Measurements from ENCODE around the gene FXN.
"Not testable (repeated sequence)": the region's sequence is repeated elsewhere in the genome, so short reads cannot be mapped to it uniquely, and the experiment has no call there.

FXN gene

DNA sequence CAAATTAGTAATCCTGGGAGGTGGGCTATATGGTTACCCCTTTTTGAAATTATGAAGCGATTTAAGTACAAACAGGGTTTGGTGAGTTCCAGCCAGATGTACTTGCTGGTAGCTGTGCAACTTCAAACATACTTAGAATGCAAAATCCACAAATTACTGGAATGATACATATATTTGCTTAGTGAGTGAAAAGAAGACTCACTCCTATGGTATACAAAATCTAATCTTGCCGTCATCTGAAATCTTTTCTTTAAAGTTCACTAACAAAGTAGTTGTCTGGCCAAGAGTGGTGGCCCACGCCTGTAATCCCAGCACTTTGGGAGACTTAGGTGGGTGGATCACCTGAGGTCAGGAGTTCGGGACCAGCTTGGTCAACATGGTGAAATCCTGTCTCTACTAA lies 73.6 kb downstream of the FXN start:
- H3K36me3 ChIP-seq (ENCODE audit: control insufficient read depth, insufficient read depth, low read length), result no peaks in the 10 kb centered on the region
- no peaks in the 10 kb centered on the region for H3K4me1 ChIP-seq (ENCODE audit: control insufficient read depth, insufficient read depth, low read length, poor library complexity, severe bottlenecking)
- no peaks in the 10 kb centered on the region for H3K9me3 ChIP-seq (ENCODE audit: control insufficient read depth, low read length)
- no peak overlapping the region for H3K27ac ChIP-seq (ENCODE audit: insufficient read depth, low read length, poor library complexity, severe bottlenecking)
- no peak for DNase-seq
- H3K27me3 ChIP-seq (replicated peaks; ENCODE audit: control insufficient read depth, insufficient read depth, low read length, poor library complexity, severe bottlenecking), result no peaks in the 10 kb centered on the region
- H3K4me3 ChIP-seq (ENCODE audit: insufficient read depth, low read depth, low read length, poor library complexity, severe bottlenecking), result no peak overlapping the region

DNA sequence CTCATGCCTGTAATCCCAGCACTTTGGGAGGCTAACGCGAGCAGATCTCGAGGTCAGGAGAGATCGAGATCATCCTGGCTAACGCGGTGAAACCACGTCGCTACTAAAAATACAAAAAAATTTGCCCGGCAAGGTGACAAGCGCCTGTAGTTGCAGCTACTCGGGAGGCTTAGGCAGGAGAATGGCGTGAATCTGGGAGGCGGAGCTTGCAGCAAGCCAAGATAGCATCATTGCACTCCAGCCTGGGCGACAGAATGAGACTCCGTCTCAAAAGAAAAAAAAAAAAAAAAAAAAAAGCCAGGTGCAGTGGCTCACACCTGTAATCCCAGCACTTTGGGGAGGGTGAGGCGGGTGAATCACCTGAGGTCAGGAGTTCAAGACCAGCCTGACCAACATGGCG lies 77.1 kb downstream of the FXN start:
- not testable (repeated sequence) for DNase-seq; H3K4me1 ChIP-seq (ENCODE audit: control insufficient read depth, insufficient read depth, low read length, poor library complexity, severe bottlenecking); H3K9me3 ChIP-seq (ENCODE audit: control insufficient read depth, low read length); H3K4me3 ChIP-seq (ENCODE audit: insufficient read depth, low read depth, low read length, poor library complexity, severe bottlenecking); H3K27ac ChIP-seq (ENCODE audit: insufficient read depth, low read length, poor library complexity, severe bottlenecking); H3K27me3 ChIP-seq (replicated peaks; ENCODE audit: control insufficient read depth, insufficient read depth, low read length, poor library complexity, severe bottlenecking); H3K36me3 ChIP-seq (ENCODE audit: control insufficient read depth, insufficient read depth, low read length)

DNA sequence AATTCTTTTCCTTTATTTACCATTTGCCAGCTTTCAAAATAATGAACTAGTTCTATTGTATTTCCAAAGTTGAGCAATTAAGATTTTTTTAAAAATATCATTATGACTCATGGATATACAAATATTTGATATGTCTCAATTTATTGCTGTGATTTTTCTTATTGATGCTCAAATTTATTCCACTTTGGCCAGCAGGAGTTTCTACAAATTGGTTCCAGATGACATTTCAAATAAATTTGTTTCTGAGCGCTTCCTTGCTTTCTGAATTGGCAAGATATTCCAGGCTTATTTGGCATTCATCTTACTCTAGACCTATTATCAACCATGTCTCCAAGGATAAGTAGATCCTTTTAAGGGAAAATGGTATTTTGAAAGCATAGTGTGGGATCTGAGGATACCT lies 80.1 kb downstream of the FXN start:
- H3K9me3 ChIP-seq (ENCODE audit: control insufficient read depth, low read length), result no peaks in the 10 kb centered on the region
- no peak overlapping the region for H3K4me3 ChIP-seq (ENCODE audit: insufficient read depth, low read depth, low read length, poor library complexity, severe bottlenecking)
- no peaks in the 10 kb centered on the region for H3K36me3 ChIP-seq (ENCODE audit: control insufficient read depth, insufficient read depth, low read length)
- H3K27ac ChIP-seq (ENCODE audit: insufficient read depth, low read length, poor library complexity, severe bottlenecking), result no peak overlapping the region
- no peak for DNase-seq
- H3K27me3 ChIP-seq (replicated peaks; ENCODE audit: control insufficient read depth, insufficient read depth, low read length, poor library complexity, severe bottlenecking), result no peaks in the 10 kb centered on the region
- H3K4me1 ChIP-seq (ENCODE audit: control insufficient read depth, insufficient read depth, low read length, poor library complexity, severe bottlenecking), result peaks cover 2% of the 10 kb centered on the region

DNA sequence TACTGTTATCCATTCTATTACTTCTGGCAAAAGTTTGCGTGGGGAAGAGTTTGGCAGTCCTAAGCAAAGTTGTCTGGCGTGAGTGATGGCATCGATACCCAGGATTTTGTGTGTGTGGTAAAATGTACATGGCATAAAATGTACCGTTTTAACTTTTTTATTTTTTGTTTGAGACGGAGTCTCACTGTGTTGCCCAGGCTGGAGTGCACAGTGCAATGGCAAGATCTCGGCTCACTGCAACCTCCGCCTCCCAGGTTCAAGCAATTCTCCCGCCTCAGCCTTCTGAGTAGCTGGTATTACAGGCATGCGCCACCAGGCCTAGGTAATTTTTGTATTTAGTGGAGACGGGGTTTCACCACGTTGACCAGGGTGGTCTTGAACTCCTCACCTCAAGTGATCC lies 83.1 kb downstream of the FXN start:
- H3K27ac ChIP-seq (ENCODE audit: insufficient read depth, low read length, poor library complexity, severe bottlenecking), result no peak overlapping the region

DNA sequence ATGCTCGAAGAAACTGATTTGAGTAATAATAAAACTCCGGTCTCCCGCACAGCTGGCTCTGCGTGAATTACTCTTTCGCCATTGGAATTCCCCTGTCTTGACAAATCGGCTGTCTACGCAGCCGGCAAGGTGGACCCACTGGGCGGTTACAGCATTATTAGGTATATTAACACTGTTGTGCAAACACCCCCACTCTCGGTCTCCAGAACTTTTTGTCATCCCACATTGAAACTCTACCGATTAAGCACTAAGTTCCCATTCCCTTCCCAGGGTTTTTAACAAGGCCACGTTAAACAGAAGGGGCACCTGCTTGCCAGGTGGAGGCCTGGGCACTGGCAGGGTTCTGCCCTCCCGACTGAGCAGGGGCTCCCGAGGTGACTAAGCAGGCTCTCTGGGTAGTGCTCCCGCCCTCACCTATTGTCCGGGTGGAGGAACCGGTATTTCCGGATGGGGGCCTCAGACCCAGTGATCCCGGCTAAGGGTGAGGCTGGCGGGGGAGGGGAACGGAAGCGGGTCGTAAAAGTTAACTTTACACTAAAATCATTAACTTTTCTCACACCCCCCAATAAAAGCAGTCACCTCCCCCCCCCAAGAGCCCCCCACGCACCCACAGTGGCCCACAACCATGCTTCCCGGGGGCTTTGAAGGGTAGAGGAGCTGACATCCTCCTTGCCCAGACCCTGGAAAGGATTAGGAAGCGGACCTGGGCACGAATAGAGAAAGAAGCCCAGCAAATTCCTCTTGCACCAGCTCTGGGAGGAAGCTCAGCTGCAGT lies 85.0 kb downstream of the FXN start:
- no peaks in the 10 kb centered on the region for H3K9me3 ChIP-seq (ENCODE audit: control insufficient read depth, low read length)
- no peak overlapping the region for H3K27ac ChIP-seq (ENCODE audit: insufficient read depth, low read length, poor library complexity, severe bottlenecking)
- peak overlapping the region; percentile 92 for H3K4me3 ChIP-seq (ENCODE audit: insufficient read depth, low read depth, low read length, poor library complexity, severe bottlenecking)
- DNase-seq, result no peak
- no peaks in the 10 kb centered on the region for H3K36me3 ChIP-seq (ENCODE audit: control insufficient read depth, insufficient read depth, low read length)
- no peaks in the 10 kb centered on the region for H3K27me3 ChIP-seq (replicated peaks; ENCODE audit: control insufficient read depth, insufficient read depth, low read length, poor library complexity, severe bottlenecking)
- peaks cover 9% of the 10 kb centered on the region for H3K4me1 ChIP-seq (ENCODE audit: control insufficient read depth, insufficient read depth, low read length, poor library complexity, severe bottlenecking)

More for the DNA sequence above, 83.1 kb downstream of the FXN start:
- DNase-seq, result no peak
- Histone ChIP-seq H3K9me3 (ENCODE audit: control insufficient read depth, low read length) (no peaks in the 10 kb centered on the region), H3K4me1 (ENCODE audit: control insufficient read depth, insufficient read depth, low read length, poor library complexity, severe bottlenecking) (peaks cover 9% of the 10 kb centered on the region), H3K27me3 (replicated peaks; ENCODE audit: control insufficient read depth, insufficient read depth, low read length, poor library complexity, severe bottlenecking) (no peaks in the 10 kb centered on the region), H3K4me3 (ENCODE audit: insufficient read depth, low read depth, low read length, poor library complexity, severe bottlenecking) (no peak overlapping the region), H3K36me3 (ENCODE audit: control insufficient read depth, insufficient read depth, low read length) (no peaks in the 10 kb centered on the region)

DNA sequence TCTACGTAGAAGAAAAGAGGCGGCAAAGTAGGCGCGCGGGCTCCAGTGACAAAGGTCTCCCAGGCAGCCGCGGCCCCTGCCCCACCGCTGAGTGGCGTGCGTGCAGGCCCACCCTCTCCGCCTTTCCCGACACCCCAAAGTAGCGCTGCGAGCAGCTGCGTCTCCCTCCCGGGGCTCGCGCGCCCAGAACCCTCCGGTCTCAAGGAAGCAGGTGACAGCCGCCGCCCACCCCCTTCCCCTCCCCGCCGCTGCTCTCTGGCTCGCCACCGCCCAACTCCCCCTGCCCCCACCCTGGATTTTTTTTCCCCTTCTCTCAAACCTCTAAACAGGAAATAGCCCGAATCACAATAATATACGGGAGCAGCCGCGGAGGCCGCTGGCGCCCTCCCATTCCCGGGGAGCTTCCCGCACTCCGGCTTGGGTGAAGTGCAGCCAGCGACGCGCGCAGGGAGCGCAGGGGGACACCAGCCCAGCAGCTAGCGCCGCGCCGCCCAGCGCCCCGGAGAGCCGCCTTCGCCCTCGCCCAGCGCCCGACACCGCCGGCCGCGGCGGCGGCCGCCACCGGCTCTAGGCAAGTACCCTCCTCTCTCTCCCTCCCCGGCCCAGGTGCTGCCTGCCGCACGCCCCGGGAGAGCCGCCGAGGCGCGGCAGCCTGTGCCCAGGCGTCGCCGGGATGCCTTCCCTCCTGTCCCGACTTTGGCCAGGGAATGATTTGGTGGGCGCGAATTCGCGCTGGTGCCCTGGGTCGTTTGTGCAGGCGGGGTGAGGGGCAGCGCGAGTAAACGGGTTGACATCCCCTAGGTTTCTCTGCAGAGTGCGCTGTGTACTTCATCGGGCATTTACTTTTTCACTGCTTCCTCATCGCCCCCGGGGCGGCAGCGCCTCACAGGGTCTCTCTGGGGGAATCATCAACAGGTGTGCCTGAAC lies 85.9 kb downstream of the FXN start:
- Histone ChIP-seq H3K36me3 (ENCODE audit: control insufficient read depth, insufficient read depth, low read length) (no peaks in the 10 kb centered on the region), H3K4me1 (ENCODE audit: control insufficient read depth, insufficient read depth, low read length, poor library complexity, severe bottlenecking) (peaks cover 9% of the 10 kb centered on the region), H3K27ac (ENCODE audit: insufficient read depth, low read length, poor library complexity, severe bottlenecking) (no peak overlapping the region), H3K27me3 (replicated peaks; ENCODE audit: control insufficient read depth, insufficient read depth, low read length, poor library complexity, severe bottlenecking) (no peaks in the 10 kb centered on the region), H3K9me3 (ENCODE audit: control insufficient read depth, low read length) (no peaks in the 10 kb centered on the region), H3K4me3 (ENCODE audit: insufficient read depth, low read depth, low read length, poor library complexity, severe bottlenecking) (peak overlapping the region; percentile 92)
- no peak for DNase-seq

DNA sequence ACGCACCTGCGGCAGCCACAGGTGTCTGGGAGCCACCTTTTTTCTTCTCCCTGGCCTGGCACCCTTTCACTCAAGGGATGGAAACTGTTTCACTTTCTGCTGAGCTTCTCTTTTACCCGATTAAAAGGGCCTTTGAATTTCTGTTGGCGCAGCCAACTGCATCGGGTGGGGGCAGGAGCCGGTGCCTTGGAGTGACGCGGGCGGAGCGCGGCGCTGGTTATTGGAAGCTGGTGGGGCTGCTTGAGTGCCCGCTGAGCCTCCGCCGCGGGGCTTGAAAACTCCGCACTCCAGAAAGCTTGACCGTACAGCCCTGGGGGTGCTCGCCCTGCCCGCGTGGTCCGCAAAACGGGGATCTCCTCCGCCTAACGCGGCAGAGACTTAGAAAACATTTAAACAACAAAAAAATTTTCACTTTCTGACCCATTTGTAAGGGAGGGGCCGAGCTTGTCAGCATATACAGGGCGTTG lies 86.6 kb downstream of the FXN start:
- Histone ChIP-seq H3K36me3 (ENCODE audit: control insufficient read depth, insufficient read depth, low read length) (no peaks in the 10 kb centered on the region), H3K27me3 (replicated peaks; ENCODE audit: control insufficient read depth, insufficient read depth, low read length, poor library complexity, severe bottlenecking) (no peaks in the 10 kb centered on the region), H3K4me3 (ENCODE audit: insufficient read depth, low read depth, low read length, poor library complexity, severe bottlenecking) (peak overlapping the region; percentile 92), H3K4me1 (ENCODE audit: control insufficient read depth, insufficient read depth, low read length, poor library complexity, severe bottlenecking) (peaks cover 9% of the 10 kb centered on the region), H3K27ac (ENCODE audit: insufficient read depth, low read length, poor library complexity, severe bottlenecking) (no peak overlapping the region), H3K9me3 (ENCODE audit: control insufficient read depth, low read length) (no peaks in the 10 kb centered on the region)
- peak in 2 of 3 donors; percentile 5 to 17 for DNase-seq

DNA sequence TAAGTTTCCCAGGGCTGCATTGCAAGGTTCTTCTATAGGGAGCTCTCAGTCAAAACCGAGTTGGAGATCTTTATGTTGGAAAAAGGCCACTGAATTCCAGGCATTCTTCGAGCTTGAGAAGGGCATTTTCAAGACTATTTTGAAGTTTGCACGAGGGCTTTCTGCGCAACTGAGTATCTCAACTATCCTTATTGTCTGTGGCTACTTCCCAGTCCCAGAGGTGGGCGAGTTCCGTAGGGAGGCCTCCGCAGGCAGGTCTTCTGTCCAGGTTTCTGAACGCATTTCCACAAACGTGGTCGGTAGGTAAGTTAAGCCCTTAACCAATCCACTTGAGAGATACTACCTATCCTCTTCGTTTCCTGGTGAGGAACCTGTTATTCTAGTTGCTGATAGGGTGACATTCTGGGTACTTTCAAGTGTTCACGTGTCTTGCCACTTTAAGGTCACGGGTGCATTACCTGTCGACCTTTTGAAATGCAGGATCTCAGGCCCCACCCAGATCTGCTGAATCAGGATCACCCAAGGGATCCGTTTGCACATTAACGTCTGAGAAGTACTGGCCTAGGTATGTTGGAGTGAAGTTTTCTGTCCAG lies 87.1 kb downstream of the FXN start:
- H3K4me1 ChIP-seq (ENCODE audit: control insufficient read depth, insufficient read depth, low read length, poor library complexity, severe bottlenecking), result peaks cover 9% of the 10 kb centered on the region
- H3K36me3 ChIP-seq (ENCODE audit: control insufficient read depth, insufficient read depth, low read length), result no peaks in the 10 kb centered on the region
- H3K27me3 ChIP-seq (replicated peaks; ENCODE audit: control insufficient read depth, insufficient read depth, low read length, poor library complexity, severe bottlenecking), result no peaks in the 10 kb centered on the region
- peak overlapping the region; percentile 92 for H3K4me3 ChIP-seq (ENCODE audit: insufficient read depth, low read depth, low read length, poor library complexity, severe bottlenecking)
- H3K27ac ChIP-seq (ENCODE audit: insufficient read depth, low read length, poor library complexity, severe bottlenecking), result no peak overlapping the region
- DNase-seq, result no peak
- no peaks in the 10 kb centered on the region for H3K9me3 ChIP-seq (ENCODE audit: control insufficient read depth, low read length)

DNA sequence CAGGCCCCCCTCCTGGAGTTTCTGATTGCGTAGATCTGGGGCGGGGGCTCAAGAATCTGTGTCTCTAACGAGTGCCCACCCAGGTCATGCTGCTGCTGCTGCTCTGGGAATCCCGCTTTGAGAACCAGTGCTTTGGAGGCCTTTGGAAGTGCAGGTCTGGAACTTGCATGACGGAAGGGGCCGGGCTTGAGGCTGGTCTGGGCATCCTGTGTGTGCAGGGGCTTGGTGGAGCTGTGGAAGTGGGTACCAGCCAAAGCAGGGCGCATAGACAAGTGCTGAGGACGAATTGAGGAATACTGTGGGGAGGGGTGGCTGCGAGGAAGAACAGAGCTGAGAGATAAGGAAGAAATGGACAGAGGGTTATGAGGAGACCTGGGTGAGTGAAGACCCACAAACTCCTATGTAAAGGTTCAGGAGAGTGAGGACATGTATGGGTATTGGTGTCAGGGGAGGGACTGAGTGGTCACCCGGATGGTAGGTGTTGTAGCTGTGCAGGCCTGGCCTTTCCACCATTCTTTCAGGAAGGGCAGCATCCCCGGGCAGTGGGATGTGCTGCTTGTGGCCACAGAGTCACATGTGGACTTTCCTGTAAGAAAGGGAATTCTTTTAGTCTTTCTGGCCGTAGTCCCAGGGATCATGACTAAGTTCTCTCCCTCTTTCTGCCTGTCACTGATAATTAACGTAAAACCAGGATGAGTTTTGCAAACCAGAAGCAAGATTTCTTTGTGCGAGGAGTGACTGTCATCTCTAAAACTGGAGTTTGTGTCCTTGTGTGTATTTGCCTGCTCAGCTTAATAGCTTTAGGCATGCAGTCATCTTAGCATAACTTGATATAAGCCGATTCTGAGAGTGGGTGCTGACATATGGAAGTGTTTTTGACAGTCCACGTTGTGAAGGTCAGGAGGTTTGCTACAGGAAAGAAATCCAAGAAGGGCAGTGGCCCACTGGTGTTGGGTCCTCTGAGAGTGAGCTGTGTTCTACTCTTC lies 95.2 kb downstream of the FXN start:
- Histone ChIP-seq H3K9me3 (ENCODE audit: control insufficient read depth, low read length) (no peaks in the 10 kb centered on the region), H3K4me1 (ENCODE audit: control insufficient read depth, insufficient read depth, low read length, poor library complexity, severe bottlenecking) (no peaks in the 10 kb centered on the region), H3K4me3 (ENCODE audit: insufficient read depth, low read depth, low read length, poor library complexity, severe bottlenecking) (no peak overlapping the region), H3K27ac (ENCODE audit: insufficient read depth, low read length, poor library complexity, severe bottlenecking) (no peak overlapping the region), H3K36me3 (ENCODE audit: control insufficient read depth, insufficient read depth, low read length) (no peaks in the 10 kb centered on the region), H3K27me3 (replicated peaks; ENCODE audit: control insufficient read depth, insufficient read depth, low read length, poor library complexity, severe bottlenecking) (no peaks in the 10 kb centered on the region)
- DNase-seq, result no peak

Data from effector memory CD4-positive, alpha-beta T cell (primary cell).